H7 (cell line): ENCODE measurements around the gene AGT. TPM values are rescaled to one million over a fixed set of nuclear protein-coding genes. Genes with fewer than 3 reads are reported as not detected.
"Not testable (repeated sequence)": the region's sequence is repeated elsewhere in the genome, so short reads cannot be mapped to it uniquely, and the experiment has no call there.

Source experiments
- DNase-seq: peaks from one replicate; pipeline ENCODE4 v3.0.0; 2012
- H3K27me3 ChIP-seq: 2 replicates; pipeline ENCODE4 v1.6.0; 2011; ENCODE audit warnings: mild to moderate bottlenecking, low read length; ENCODE audit not compliant: control insufficient read depth, insufficient read depth
- H3K36me3 ChIP-seq: replicated peaks from 2 replicates; pipeline ENCODE4 v1.5.1; 2011; ENCODE audit warnings: low read length; ENCODE audit not compliant: control insufficient read depth, insufficient read depth
- H3K4me3 ChIP-seq: 2 replicates; pipeline ENCODE4 v1.5.1; 2011; ENCODE audit warnings: low read depth, mild to moderate bottlenecking, control low read depth, low read length, moderate library complexity; ENCODE audit not compliant: insufficient read depth
- total RNA-seq: library from RNA; depleted of rRNA; stranded (reverse); fragments of >200 nt; shearing (Covaris generic); gene quantifications from 2 replicates; pipeline ENCODE4 v1.2.3, GENCODE V29; 2014; rRNA removed

Gene AGT
- total RNA-seq, 1 experiment from 2014 or later: 0.42 TPM

GRCh38 chr1:230680300-230681025 is 33.5 kb downstream of the AGT start:
- H3K4me3 ChIP-seq: no peak overlapping the region
- H3K36me3 ChIP-seq: peaks cover 22% of the 10 kb centered on the region
- no peak for DNase-seq
- no peaks in the 10 kb centered on the region for H3K27me3 ChIP-seq

- no peak overlapping the region for H3K4me3 ChIP-seq
- DNase-seq: no peak
- peaks cover 18% of the 10 kb centered on the region for H3K36me3 ChIP-seq
- H3K27me3 ChIP-seq: no peaks in the 10 kb centered on the region
Measured at GRCh38 chr1:230679825-230680224, 34.1 kb downstream of the AGT start.

GRCh38 chr1:230679192-230679591 is 34.7 kb downstream of the AGT start:
- DNase-seq: no peak

GRCh38 chr1:230677200-230677599 is 36.7 kb downstream of the AGT start:
- DNase-seq: no peak
- Histone ChIP-seq H3K36me3 (peaks cover 19% of the 10 kb centered on the region), H3K4me3 (no peak overlapping the region), H3K27me3 (no peaks in the 10 kb centered on the region)

More at GRCh38 chr1:230679192-230679591, 34.7 kb downstream of the AGT start:
- H3K36me3 ChIP-seq: peaks cover 19% of the 10 kb centered on the region
- no peak overlapping the region for H3K4me3 ChIP-seq
- no peaks in the 10 kb centered on the region for H3K27me3 ChIP-seq

- H3K36me3 ChIP-seq: peaks cover 21% of the 10 kb centered on the region
- no peak overlapping the region for H3K4me3 ChIP-seq
- no peak for DNase-seq
- no peaks in the 10 kb centered on the region for H3K27me3 ChIP-seq
Measured at GRCh38 chr1:230674581-230674980, 39.3 kb downstream of the AGT start.

GRCh38 chr1:230669543-230669942 is 44.4 kb downstream of the AGT start:
- H3K27me3 ChIP-seq: no peaks in the 10 kb centered on the region
- DNase-seq: no peak
- H3K4me3 ChIP-seq: no peak overlapping the region
- H3K36me3 ChIP-seq: peaks cover 17% of the 10 kb centered on the region

- Histone ChIP-seq H3K36me3 (peaks cover 17% of the 10 kb centered on the region), H3K4me3 (no peak overlapping the region), H3K27me3 (no peaks in the 10 kb centered on the region)
- no peak for DNase-seq
Measured at GRCh38 chr1:230668227-230668626, 45.7 kb downstream of the AGT start.

GRCh38 chr1:230661976-230662375 is 51.9 kb downstream of the AGT start:
- H3K36me3 ChIP-seq: peaks cover 3% of the 10 kb centered on the region
- no peak for DNase-seq
- no peak overlapping the region for H3K4me3 ChIP-seq
- no peaks in the 10 kb centered on the region for H3K27me3 ChIP-seq

GRCh38 chr1:230658691-230659090 is 55.2 kb downstream of the AGT start:
- H3K4me3 ChIP-seq: no peak overlapping the region
- no peak for DNase-seq
- H3K36me3 ChIP-seq: peaks cover 2% of the 10 kb centered on the region
- no peaks in the 10 kb centered on the region for H3K27me3 ChIP-seq

GRCh38 chr1:230658103-230658502 is 55.8 kb downstream of the AGT start:
- H3K27me3 ChIP-seq, H3K36me3 ChIP-seq, DNase-seq, H3K4me3 ChIP-seq: not testable (repeated sequence)

GRCh38 chr1:230656719-230657118 is 57.2 kb downstream of the AGT start:
- not testable (repeated sequence) for H3K27me3 ChIP-seq, H3K36me3 ChIP-seq, DNase-seq

More at GRCh38 chr1:230656719-230657118, 57.2 kb downstream of the AGT start:
- not testable (repeated sequence) for H3K4me3 ChIP-seq

Other genes starting within 250 kb of the AGT start
- 38.3 and 53.9 TPM in 2 replicates for gene COG2, start 71.6 kb downstream of the AGT start, total RNA-seq
- gene CAPN9, start 33.3 kb upstream of the AGT start, total RNA-seq: 0.04 and 0.10 TPM in 2 replicates
- 38.6 and 52.0 TPM in 2 replicates for gene C1orf198, start 154.4 kb upstream of the AGT start, total RNA-seq